ENCODE data around the gene CACNA2D3.

The CACNA2D3 gene

DNA sequence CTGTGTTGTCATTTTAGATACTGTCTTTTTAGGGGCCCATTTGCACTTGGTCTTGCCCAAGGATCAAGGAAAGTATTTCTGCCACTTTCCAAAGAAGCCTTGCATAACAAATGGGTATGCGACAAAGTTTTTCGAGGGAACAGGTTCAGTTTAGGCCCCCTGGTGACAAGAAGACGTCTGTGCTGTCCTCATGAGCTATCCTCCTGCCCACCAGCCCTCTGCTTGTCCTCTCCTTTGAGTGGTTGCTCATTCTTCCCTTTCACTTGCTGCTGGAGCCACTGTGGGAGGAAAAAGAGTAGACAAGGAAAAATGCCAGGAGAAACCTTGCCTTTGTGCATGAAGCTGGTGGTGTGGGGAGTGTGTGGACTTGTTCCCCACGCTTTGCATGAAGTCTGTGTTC is 171.9 kb downstream of the CACNA2D3 start:
- no peak for DNase-seq

DNA sequence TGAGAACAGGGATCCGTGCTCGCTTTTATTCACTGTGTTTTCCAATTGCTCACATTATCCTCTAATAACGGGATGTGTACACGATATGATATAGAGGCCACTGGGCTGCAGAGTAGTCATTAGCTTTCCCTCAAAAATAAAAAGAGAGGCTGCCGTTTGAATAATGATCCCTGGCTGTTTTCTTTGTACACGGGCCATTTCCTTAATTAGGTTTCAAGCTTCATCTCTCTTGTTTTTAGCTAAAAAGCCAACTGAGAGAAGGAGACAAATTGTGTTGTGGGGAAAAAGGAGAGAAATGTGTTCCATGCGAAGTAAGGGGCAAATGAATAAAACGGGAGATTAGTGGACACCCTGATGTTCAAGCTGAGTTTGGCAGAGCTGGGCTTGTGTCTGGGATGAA is 174.2 kb downstream of the CACNA2D3 start:
- no peak for DNase-seq

DNA sequence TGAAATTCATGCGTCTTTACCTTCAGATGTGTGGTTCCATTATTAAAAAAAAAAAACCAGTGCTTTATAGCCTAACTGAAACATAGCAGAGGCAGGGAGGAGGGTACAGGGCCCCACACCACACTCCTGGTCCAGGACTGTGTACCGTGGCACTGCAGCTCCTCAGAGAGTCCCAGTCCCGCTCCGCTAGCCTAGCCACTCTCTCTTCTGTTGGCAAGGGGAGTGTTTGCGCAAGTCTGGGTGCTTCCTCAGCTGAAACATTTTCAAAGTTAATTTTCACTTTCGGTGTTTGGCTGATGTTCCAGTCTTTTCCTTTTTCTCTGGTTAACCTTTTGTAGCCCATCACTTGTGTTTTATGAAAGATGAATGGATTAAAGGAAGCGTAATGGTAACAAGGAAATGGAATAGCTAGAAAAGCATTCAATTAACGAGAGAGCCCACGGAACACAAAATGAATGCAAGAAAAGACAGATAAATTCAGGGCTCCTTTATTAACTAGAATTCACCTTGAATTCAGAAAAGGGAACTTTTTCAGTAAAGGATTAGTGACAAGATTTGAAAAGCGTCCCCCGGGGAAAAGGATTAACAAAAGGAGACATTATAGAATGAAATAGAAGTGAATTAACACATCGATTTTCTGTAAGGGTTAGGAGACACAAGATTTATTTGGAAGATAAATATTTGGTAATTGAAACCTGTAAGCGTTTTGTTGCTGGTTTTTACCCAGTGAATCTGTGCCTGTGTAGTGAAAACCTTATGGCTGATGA is 177.0 kb downstream of the CACNA2D3 start:
- no peak for DNase-seq

DNA sequence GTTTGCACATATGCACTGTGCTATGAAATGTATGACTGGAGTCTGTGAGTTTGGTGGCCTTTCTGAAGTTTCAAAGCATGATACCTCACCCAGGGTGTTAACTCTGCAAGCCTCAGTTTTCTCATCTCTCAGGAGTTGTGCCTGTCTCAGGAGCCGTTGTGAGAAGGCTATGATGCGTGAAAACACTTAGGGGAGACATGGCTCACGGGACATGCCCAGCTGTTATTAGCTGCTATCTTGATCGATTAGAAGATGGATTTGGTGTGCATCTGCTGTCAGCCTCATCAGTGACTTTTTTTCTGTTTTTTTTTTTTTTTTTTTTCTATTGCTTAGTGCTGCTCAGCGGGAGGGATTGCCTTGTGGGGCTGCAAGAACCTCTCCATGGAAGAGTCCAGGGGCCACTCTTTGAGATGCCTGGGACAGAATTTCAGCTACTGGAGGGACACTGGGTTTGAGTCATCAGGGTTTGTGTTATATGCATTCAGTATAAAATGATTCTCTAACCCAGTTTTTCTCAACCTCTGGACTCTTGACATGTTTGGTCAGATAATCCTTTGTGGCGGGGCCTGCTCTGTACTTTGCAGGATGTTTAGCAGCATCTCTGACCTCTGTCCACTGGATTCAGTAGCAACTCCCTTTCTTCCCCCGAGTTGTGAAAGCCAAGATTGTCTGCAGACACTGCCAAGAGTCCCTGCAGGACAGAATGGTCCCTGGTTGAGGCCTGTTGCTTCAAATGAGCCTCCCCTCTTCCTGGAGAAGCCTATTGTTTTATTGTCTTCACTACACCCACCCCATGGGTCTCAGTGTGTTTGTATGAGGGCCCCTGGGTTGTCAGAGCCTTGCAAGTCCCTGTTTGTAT is 181.4 kb downstream of the CACNA2D3 start:
- DNase-seq: no peak

DNA sequence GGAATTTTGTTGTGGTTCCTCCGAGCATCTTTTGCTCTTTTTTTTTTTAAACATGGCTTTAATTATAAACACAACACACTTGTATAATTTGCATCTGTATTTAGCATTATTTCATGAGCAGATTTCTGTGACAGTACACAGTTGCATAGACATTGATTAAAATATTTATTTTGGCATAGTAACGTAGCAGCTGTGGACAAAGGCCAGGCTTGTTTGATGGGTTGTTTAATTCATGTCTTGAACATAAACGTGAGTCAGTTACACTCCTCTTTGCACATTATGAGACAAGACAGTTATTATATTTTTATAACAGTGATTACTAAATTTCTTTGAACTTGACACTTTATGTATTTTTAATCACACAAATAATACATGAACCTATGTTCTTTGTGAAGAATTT is 182.5 kb downstream of the CACNA2D3 start:
- DNase-seq: no peak

DNA sequence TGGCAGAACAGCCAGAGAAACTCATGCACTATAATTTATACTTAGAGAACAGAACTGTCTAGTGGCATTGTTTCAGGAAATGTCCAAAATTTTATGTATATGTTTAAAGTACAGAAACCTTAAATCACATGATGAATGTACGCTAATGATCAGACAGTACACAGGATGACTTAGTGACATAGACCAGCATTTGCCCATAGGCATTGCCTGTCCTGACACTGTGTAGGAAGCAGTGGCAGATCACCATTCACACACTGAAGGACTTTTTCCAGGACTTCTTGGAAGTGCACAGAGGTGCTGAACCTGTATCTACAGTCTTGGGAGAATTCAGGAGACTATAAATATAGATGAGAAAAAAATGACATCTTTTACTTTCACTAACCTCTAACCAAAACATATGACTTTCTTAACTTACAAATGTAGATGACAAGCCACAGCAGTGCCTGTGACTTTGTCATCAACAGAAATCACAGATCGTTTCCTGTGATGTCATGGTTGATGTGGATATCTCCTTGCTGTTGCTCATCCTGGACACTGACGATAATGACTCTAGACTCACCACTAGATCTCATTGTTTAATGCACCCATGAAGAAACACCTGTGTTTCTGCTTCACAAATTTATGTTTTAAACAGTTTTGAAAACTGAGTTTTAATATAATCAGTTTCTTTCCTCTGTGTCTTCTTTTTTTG is 183.2 kb downstream of the CACNA2D3 start:
- DNase-seq: no peak

DNA sequence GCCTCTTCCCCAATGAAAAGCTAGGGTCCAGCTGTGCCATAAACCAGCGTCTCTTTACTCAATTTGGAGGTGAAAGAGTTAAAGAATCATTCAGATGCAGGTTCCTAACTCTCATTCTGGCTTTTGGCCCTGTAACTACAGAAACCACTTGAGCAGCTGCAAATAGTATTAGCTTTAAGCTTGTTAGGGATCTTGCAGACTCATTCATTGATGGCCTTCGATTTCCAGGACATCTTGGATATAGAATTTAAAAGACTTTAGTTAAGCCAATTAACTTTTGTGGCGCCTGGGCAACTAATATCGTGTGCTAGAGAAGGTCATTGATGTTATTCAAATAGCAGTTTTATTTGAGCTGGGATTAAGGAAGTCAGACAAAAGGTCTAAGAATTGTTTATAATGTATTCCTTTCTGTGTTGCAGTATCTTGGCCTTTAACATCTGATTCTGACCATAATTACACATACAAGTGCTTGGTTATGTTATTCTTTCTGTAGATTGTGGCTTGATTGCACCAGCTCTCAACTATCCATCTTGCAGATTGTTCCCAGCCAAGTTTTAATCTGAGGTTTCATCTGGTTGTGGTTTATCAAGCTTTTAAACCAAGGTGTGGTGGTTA is 185.3 kb downstream of the CACNA2D3 start:
- no peak for DNase-seq

DNA sequence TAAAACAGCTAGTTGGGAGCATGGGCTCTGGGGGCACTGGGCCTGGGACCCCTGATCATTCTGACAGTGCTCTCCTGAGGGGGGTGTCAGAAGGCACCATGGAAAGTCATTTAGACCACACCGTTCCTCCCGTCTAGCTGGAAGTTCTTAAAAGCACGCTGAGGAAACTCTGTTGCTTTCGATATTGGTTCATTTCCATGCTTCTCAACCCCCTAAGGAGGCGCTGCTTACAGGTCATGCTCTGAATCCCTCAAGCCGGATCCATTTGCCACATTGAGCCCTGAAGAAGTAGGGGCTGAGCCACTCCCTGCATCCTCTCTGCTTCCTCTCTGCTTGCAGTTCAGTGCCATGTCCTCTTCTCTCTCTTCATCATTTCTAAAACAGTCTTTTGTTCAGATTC is 187.2 kb downstream of the CACNA2D3 start:
- no peak for DNase-seq

DNA sequence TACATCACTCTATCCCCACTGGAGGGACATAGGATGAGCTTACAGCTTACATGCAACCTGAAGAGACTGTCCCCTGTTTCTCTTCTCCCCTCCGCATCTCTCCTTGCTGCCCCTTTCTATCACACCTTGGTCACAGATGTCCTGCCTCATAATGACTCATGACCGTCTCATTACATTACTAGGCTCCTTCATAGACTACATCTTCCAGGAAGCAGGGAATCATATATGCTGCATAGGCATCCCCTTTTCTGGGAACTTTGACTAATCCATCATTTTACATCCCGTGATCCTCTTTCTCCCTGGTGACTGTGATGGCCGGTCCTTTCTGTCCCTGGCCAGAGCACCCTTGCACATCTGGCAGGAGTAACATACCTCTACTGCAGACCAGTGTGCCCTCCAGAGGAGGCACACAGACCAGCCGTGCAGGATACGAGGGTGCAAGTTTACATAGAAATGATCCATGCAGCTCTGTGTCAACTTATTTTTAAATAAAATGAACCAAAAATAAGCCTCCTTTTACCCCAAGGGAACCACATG is 188.9 kb downstream of the CACNA2D3 start:
- no peak for DNase-seq

DNA sequence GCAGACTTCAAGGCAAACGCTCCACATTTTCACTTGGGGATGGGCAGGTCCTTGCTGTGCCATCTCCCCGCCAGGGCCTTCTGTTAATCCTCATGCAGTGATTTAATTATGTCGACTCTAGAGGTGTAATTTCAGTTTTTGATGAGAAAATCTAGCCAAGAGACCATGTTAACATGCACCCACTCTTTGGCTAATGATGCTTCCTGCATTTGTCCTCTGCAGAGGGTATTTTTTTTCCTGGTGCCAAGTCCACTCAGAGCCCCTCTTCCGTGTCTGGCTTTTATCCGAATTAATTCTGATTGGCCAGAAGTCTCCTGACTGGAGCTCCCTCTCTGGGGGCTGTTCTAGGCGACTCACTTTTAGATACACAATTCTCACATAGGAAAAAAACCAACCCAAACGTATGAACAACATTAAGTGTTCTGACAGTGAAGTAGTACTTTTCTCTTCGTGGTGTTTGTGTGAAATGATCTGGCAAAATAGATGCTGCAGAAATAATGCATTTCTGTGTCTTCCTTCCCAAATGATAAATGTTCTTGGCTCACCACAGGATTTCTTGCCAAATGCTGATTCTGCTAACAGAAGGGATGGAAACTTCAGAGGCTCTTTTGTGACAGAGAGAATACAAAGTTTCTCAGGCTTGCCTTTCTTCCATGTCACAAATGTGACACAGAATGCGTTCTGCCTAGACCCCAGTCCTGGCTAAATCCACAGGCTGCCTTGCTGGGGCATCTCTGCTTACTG is 190.0 kb downstream of the CACNA2D3 start:
- no peak for DNase-seq

DNA sequence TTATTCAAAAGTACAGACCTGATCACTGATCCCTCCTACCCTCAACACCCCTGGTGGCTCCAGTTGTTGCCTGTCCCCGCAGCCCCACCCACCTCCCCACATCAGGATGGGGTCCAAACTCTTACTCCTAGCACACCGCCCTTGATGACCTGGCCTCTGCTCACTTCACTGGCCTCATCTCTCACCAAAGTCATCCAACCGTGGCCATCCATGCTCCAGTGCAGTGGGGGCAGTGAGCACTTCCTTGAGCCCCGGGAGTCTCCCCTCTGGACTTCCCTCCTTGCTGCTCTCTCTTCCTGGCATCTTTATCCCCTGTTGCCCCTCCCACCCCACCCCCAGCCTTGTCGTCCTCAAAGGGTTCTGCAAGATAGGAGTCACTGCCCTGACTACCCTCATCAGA is 191.1 kb downstream of the CACNA2D3 start:
- DNase-seq: no peak

DNA sequence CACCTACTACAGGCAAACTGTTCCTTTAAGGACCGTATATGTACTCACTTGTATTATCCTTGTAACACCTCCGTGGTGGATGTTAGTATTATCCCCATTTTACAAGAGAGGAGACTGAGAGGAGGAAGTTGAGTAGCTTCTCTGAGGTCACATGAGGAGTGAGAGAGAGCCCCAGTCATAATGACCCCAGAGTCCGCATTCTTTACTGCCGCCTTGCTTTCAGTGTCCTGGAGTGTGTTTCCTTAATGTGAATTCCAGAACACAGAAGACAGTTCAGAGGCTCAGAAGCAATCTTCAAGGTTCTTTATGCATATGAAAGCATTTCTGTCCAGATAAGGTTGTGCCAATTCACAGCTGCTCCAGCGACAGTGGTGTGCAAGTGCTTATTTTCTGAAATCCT is 199.2 kb downstream of the CACNA2D3 start:
- no peak for DNase-seq

DNA sequence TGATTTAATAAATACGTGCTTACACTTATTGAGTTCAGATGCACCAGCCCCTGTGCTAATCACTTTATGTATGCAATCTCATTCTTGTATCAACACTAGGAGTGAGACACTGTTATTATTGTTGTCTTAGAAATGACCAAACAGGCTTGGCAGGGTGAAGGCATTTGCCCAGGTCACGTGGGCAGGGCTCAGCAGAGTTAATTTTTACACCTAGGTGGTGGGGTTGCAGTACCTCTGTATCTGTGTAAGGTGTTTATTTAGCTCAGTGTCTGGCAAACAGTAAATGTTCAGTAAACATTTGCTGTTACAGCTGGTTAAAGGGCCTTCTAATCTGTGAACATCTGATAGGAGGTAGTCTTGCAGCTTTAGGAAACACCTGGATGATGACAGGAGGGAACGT is 200.0 kb downstream of the CACNA2D3 start:
- no peak for DNase-seq

DNA sequence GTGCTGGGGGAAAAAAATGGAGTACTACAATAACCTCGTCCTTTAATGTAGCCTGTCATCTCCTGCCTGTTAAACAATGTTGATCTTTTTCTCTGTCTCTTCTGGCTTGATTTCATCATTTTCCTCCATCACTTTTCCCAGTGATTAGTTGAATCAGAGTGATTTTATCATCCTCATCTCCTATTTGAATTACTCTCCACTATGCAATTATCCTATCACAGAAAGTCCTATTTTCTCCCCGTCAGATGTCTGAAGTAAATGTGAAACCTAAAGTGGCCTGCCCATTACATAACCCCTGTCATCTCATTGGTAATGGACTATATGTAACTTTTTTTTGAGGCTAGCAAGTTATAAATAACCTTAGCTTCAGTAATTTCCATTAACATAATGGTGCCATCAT is 201.8 kb downstream of the CACNA2D3 start:
- DNase-seq: no peak

DNA sequence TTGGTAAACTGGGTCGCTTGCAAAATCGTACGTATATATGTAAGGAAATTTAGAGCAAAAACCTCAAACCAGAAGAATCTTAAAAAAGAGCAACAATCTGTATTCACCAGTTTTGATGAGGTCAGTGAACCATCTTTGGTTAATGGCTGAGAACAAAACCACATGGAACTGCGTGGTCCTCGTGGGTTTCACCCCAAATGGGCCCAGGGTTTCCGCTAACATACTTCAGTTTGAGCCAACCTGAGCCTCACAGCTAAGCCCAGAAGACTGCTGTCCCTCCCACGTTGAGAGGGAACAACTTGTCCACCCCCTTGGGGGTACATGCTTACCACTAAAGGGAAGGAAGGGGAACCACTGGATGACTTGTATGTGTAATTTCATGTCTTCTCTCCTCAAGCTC is 204.6 kb downstream of the CACNA2D3 start:
- DNase-seq: no peak

DNA sequence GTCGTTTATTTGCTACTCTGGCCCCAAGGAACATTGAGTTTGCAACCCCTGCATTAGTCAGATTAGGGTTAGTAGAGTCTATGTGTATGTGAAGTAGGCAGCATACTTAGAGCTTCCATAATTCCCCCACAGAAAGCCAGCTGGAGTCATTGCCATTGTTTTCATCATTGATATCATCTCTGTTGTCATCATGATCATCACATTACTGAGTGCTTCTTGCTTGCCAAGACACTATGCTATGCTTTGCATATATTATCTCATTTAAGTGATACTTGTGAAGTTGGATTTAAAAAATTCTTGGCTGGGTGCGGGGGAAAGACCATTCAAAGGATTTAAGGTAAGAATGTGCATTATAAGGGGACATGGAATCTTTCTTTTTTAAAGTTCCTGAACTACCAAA is 209.0 kb downstream of the CACNA2D3 start:
- no peak for DNase-seq

DNA sequence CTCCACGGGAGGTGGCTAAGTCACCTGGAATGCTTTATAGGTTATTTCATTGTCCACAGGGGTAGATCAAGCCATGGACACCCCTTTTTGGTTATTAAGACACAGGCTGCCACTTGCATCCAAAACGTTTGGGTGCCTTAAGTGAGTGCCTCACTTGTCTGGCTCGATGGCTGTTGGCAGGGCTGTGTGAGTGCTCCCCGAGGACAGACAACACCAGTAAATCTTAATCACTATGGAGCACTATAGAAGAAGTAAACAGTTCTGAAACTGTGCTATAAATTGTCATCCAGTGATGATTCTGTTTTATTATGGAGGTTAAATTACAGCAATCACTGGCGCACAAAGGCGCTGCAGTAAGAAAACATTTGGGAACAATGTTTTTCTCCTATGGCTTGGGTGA is 215.5 kb downstream of the CACNA2D3 start:
- no peak for DNase-seq

DNA sequence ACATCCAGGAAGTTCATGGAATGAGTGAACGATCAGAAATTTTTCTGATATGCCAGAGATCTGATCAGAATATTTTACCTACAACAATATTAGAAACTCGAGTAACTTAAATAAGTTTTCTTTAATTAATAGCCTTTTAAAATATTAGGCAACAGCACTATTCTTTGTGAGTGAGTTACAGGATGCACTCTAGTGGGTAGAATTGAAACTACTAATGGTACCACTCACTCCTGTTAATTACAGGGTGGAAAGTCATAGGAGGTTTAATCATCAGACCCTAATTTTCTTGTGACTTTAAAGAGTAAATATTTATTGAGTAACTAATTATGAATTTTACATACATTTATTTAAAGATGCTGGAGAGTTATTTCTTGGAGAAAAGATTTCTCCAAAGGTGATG is 217.3 kb downstream of the CACNA2D3 start:
- DNase-seq: no peak

DNA sequence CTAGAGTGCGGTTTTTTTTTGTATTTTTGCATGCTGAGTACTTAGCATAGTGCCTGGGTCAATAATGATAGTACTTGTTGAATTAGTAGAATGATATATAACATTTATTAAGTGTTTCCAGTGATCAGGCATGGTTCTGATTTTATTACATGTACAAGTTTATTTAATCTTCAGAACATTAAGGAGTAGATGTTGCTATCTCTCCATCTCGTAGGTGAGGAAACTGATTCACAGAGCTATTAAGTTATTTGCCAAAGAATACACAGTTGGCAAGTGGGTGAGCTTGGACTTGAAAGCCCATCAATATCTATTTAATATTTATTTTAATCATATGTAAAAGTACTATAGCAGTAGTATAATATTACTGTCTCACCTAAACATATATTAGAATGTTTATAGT is 219.5 kb downstream of the CACNA2D3 start:
- no peak for DNase-seq

DNA sequence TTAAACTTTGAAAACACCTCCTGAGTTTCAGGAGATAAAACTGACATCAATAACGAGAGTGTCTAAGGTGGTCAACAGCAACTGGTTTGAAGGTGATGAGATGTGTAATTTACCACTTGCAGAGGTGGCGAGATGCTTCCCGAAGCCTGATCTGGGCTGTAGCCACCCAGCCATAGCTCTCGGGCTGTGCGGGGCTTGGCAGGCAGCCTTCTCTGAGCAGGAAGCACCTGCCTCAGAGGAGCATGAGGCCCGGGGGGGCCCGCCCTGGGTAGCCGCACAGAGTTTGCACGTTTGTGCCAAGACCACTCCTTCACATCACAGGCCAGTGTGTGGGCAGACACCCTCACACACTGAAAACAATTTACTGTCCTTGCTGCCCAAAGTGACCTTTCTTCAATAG is 220.3 kb downstream of the CACNA2D3 start:
- no peak for DNase-seq

DNA sequence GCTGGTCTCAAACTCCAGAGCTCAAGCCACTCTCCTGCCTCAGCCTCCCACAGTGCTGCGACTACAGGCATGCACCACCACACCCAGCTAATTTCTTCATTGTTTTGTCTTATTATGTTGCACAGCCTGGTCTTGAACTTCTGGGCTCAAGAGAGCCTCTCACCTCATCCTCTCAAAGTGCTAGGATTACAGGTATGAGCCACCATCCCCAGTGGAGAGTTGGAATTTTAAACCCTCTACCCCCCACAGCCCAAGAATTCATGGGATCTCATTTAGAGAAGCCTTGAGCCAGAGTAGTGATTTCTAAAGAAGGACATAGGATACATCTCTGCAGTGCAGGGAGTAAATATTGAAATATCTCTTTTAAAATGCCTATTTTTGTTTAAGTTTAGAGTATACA is 221.1 kb downstream of the CACNA2D3 start:
- no peak for DNase-seq

DNA sequence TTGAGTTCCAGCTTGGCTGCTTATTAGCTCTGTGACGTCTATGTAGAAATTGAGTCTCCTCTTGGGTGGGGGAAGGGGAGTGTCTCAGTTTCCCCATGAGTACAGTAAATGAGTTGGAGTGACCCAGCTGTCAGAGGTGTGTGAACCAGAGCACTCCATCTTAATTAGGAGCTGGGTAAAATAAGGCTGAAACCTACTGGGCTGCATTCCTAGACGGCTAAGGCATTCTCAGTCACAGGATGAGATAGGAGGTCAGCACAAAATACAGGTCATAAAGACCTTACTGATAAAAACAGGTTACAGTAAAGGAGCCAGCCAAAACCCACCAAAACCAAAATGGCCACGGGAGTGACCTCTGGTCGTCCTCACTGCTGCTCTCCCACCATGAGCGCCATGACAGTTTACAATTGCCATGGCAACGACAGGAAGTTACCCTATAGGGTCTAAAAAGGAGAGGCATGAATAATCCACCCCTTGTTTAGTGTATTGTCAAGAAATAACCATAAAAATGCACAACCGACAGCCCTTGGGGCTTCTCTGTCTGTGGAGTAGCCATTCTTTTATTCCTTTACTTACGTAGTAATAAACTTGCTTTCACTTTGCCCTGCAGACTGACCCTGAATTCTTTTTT is 222.4 kb downstream of the CACNA2D3 start:
- no peak for DNase-seq
